ENCODE results near the gene WASF2. TPM values are rescaled to one million over a fixed set of nuclear protein-coding genes. Genes with fewer than 3 reads are reported as not detected.

The WASF2 gene
- total RNA-seq, 4 donors from 2014 or later, result 74.7 to 107 (median 79.8) TPM

DNA sequence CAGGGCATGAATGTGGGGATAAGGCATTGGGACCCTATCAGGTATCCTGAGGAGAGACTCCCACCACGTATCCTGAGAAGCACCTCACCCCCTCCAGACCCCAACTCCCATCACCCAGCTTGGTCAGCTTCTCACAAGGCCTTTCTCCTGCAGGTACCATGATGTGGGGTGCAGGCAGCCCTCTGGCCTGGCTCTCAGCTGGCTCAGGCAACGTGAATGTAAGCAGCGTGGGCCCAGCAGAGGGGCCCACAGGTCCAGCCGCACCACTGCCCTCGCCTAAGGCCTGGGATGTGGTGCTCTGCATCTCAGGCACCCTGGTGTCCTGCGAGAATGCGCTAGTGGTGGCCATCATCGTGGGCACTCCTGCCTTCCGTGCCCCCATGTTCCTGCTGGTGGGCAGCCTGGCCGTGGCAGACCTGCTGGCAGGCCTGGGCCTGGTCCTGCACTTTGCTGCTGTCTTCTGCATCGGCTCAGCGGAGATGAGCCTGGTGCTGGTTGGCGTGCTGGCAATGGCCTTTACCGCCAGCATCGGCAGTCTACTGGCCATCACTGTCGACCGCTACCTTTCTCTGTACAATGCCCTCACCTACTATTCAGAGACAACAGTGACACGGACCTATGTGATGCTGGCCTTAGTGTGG is 96.2 kb downstream of the WASF2 start:
- Histone ChIP-seq H3K4me3 (no peak overlapping the region), H3K27me3 (no peaks in the 10 kb centered on the region), H3K27ac (peak overlapping the region in 1 of 4 donors; percentile 81), H3K9me3 (no peaks in the 10 kb centered on the region), H3K4me1 (peaks cover 0 to 54% (median 15%) of the 10 kb centered on the region in 3 donors), H3K36me3 (no peaks in the 10 kb centered on the region)
- WGBS, 2 donors (ENCODE audit: low coverage in 1 of 2), result 90% methylated on average over 5 of the region's 18 CpGs; no CpG with 5 or more reads in 1 of the 2 donors
- no peak for ATAC-seq
- no peak for TF ChIP-seq POLR2A (IDR thresholded peaks at IDR 0.05)
- no peak for TF ChIP-seq EP300 (IDR thresholded peaks at IDR 0.05)
- TF ChIP-seq POLR2AphosphoS5 (IDR thresholded peaks at IDR 0.05), result no peak
- TF ChIP-seq, protein P1, sequence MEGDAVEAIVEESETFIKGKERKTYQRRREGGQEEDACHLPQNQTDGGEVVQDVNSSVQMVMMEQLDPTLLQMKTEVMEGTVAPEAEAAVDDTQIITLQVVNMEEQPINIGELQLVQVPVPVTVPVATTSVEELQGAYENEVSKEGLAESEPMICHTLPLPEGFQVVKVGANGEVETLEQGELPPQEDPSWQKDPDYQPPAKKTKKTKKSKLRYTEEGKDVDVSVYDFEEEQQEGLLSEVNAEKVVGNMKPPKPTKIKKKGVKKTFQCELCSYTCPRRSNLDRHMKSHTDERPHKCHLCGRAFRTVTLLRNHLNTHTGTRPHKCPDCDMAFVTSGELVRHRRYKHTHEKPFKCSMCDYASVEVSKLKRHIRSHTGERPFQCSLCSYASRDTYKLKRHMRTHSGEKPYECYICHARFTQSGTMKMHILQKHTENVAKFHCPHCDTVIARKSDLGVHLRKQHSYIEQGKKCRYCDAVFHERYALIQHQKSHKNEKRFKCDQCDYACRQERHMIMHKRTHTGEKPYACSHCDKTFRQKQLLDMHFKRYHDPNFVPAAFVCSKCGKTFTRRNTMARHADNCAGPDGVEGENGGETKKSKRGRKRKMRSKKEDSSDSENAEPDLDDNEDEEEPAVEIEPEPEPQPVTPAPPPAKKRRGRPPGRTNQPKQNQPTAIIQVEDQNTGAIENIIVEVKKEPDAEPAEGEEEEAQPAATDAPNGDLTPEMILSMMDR (IDR thresholded peaks at IDR 0.05), result no peak

GRCh38 chr1:27392778-27393635 is 97.0 kb downstream of the WASF2 start:
- ATAC-seq, result no peak
- Histone ChIP-seq H3K4me3 (peak overlapping the region; percentile 8 to 56), H3K36me3 (no peaks in the 10 kb centered on the region), H3K9me3 (no peaks in the 10 kb centered on the region), H3K27ac (peak overlapping the region in 3 of 4 donors; percentile 56 to 81 (median 63)), H3K27me3 (no peaks in the 10 kb centered on the region), H3K4me1 (peaks cover 0 to 55% (median 15%) of the 10 kb centered on the region in 3 donors)
- TF ChIP-seq EP300 (IDR thresholded peaks at IDR 0.05), result no peak
- TF ChIP-seq, protein P1 (IDR thresholded peaks at IDR 0.05), result peak in 1 of 4 experiments; percentile 10
- 52 to 60% methylated on average over 12 to 14 of the region's 30 CpGs for WGBS, 2 donors (ENCODE audit: low coverage in 1 of 2)

DNA sequence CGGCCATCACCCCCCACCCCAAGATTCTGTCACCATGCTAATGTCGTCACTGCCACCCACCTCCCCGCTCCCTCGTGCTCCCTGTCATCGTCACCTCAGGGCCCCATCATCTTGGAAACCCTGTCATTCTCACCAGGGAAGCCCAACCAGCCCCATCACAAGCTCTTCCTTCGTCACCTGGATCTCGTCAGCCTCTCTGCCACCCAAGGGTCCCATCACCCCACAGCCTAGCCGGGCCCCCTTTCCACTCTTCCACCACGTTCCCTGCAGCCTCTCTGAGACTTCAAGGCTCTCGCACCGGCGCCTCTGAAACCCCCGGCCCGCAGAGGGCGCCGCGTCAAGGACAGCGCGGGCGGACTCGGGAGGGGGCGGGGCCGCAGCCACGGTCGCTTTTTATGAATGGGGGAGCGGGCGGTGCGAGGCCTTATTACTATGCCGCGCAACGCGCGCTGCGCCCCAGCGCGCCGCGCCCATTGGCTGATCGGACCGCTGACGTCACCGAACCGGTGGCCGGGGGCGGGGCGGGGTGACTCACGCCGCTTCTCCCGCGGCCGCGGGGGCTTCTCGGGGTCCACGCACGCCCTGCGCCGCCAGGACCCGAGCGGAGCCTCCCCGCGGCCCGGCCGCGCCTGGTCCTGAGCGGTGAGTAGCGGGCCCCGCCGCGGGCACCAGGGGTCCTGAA is 97.7 kb downstream of the WASF2 start, which contains the start of gene GPR3:
Gene GPR3, plus strand, starts transcription at position 527 of the 682 bp plus-strand sequence. CDS start 1,177 bp downstream, outside the sequence.
- peak; percentile 92 for ATAC-seq
- TF ChIP-seq POLR2AphosphoS5 (IDR thresholded peaks at IDR 0.05) (peak; percentile 35), POLR2A (IDR thresholded peaks at IDR 0.05) (no peak), EP300 (IDR thresholded peaks at IDR 0.05) (no peak)
- TF ChIP-seq, protein P1 (IDR thresholded peaks at IDR 0.05), result peak; percentile 15 to 80 (median 60)
- no peaks in the 10 kb centered on the region for H3K36me3 ChIP-seq
- peak within 1 kb of the TSS; percentile 8 to 56 for H3K4me3 ChIP-seq
- peak within 1 kb of the TSS in 3 of 4 donors; percentile 56 to 81 (median 63) for H3K27ac ChIP-seq
- H3K4me1 ChIP-seq, result peaks cover 0 to 50% (median 15%) of the 10 kb centered on the region in 3 donors
- WGBS, 2 donors (ENCODE audit: low coverage in 1 of 2), result 5% methylated on average over 9 of the region's 69 CpGs; no CpG with 5 or more reads in 1 of the 2 donors
- H3K9me3 ChIP-seq, result no peaks in the 10 kb centered on the region
- no peaks in the 10 kb centered on the region for H3K27me3 ChIP-seq

- 7% methylated on average over 9 of the region's 13 CpGs; no CpG with 5 or more reads in 1 of the 2 donors for WGBS, 2 donors (ENCODE audit: low coverage in 1 of 2)
- Histone ChIP-seq H3K9me3 (no peaks in the 10 kb centered on the region), H3K36me3 (no peaks in the 10 kb centered on the region), H3K27ac (peak overlapping the region in 3 of 4 donors; percentile 44 to 81 (median 63)), H3K4me3 (peak overlapping the region in 1 of 2 donors; percentile 56), H3K27me3 (no peaks in the 10 kb centered on the region), H3K4me1 (peaks cover 0 to 44% (median 15%) of the 10 kb centered on the region in 3 donors)
- TF ChIP-seq EP300 (IDR thresholded peaks at IDR 0.05) (no peak), POLR2AphosphoS5 (IDR thresholded peaks at IDR 0.05) (peak; percentile 44), POLR2A (IDR thresholded peaks at IDR 0.05) (no peak)
- TF ChIP-seq, protein P1 (IDR thresholded peaks at IDR 0.05), result peak in 1 of 4 experiments; percentile 9
- ATAC-seq, result no peak
Measured at GRCh38 chr1:27391511-27392095, 98.4 kb downstream of the WASF2 start.
